HG03378 (cell line): Measurements from ENCODE around the gene BAIAP2L1.

Experiments
- ATAC-seq: cut with Tn5 transposase; IDR thresholded peaks from one replicate; pipeline ENCODE4 v1.9.1; 2021; ENCODE audit warnings: mild to moderate bottlenecking, moderate library complexity; ENCODE audit not compliant: unreplicated experiment

Gene BAIAP2L1

DNA sequence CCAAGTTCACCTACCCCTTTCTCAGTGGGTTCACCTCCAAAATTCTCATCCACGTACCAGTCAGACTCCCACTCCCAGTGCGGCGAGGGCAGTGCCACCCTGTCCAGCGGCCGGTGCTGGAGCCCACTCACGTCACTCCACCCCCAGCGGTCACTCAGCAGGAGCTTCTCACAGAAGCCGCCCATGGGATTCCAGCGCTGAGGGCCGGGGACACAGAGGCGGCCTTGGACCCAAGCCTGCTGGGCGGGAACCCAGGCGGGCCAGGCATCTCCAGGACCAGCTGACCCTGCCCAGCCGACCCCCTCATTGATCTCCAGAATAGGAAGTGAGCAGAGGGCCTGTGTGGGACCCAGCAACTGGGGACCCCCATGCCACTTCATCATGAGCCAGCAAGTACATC lies 156.0 kb downstream of the BAIAP2L1 start:
- no peak for ATAC-seq

DNA sequence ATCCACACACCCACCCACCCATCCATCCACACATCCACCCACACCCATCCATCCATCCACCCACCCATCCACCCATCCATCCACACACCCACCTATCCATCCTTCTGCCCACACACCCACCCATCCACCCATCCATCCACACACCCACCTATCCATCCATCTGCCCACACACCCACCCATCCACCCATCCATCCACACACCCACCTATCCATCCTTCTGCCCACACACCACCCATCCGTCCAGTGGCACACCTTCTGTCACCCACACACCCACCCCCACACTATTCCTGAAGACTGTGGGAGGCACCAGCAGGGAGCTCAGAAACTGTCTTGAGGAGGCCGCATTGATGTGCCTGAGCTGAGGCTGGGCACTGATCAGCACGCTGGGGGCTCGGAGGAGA lies 158.0 kb downstream of the BAIAP2L1 start:
- no peak for ATAC-seq

DNA sequence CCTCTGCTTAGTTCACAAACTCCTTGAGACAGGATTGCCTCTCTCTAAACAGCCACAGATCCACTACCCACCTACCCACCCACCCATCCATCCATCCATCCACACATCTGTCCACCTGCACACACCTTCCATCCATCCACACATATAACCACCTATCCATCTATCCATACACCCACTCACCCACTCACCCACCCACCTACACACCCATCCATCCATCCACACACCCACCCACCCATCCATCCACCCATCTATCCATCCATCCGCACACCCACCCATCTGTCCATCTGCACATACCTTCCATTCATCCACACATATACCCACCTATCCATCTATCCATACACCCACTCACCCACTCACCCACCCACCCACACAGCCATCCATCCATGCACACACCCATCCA lies 158.5 kb downstream of the BAIAP2L1 start:
- no peak for ATAC-seq

DNA sequence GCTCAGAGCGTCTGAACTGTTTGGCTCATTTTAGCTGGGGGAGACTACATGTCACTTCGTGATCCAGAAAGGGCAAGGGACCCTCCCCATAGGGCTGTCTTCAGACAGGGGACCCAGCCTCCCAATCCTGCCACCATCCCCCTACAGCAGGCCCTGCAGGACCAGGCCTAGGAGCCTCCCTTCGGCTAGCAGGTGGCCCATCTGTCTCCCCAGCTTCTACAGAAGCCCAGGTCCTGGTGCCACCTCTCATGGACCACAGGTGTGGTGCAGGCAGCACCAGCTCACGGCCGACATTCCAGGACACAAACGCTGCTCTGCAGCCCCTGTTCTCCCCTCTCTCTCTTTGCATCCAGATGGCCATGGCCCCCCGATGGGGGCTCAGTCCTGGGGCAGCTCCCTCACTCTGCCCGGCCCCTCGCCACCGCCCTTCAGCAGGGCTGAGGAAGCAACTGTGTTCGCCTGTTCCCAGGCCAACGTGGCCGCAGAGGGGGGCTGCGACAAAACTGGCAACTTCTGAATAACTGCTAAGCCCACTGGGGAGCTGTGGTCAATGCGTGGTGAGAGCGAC lies 159.1 kb downstream of the BAIAP2L1 start:
- ATAC-seq: no peak
